LNCAP (cell line): ENCODE measurements around the gene RBBP4.

Source experiments
- CTCF ChIP-seq: fragments of 450-650 bp; IDR thresholded peaks from 2 replicates; pipeline ENCODE4 v1.5.1; 2017; ENCODE audit warnings: mild to moderate bottlenecking

RBBP4 gene

DNA sequence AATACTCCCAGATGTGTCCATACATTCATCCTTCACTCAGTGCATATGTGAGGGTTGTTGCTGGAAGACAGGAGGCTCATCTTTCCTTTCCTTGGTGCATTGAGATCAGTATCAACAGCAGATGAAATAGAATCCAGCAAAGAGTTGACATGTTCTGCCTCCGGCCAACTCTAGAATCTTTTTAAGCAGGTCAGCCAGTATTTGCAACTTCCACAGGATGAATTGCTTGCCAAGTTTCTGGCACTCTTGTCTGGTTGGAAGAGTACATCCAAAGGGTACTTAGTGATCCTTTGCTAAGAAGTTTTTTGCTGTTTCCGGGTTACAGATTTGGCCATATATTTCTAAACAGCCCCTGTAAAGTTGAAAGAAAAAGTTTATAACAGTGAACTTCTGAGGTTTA is 30.5 kb downstream of the RBBP4 start:
- no peak for TF ChIP-seq CTCF

- no peak for TF ChIP-seq CTCF
These were observed 31.0 kb downstream of the RBBP4 start for GRCh38 chr1:32681999-32682398.

DNA sequence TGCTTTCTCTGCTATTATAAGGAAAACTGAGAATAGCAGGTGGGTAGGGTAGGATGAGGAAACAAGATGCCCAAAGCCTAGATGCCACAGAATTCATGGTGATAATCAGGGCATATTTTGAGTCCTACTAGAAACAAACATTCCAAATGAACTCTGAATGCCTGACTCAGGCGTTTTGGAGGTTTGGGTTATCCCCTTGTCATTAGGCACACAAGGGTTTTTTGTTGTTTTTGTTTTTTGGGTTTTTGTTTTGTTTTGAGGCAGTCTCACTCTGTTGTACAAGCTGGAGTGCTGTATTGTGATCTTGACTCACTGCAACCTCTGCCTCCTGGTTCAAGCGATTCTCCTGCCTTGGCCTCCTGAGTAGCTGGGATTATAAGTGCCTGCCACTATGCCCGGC is 32.4 kb downstream of the RBBP4 start:
- TF ChIP-seq CTCF, result no peak

DNA sequence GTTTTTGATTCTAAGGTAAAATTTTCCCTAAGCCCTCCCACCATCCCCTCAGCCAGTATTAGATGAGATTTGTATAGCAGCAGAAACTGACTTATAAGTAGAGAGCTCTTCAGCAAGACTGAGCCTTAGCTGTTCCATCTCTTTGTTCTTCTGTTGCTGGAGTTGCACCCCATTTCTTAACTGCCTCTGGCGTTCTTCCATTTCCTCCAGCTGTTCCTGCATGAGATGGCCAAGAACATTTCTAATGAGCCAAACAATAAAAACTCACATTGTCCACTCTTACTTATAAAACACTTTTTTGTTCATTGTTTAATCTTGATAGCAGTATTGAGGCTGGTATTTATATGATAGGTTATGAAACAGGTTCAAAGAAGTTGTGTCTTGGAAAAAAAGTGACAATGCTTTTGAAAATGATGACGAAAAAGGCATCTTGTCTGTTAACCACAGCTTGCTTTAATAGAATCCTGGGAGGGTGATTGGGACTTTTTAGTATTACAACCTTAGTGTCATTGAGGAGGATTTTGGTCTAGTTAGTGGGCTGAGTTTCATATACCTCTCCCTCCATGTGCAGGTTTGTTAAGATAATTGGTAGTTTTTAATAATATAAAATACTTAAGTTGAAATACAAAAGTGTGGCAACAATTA is 33.3 kb downstream of the RBBP4 start:
- no peak for TF ChIP-seq CTCF

DNA sequence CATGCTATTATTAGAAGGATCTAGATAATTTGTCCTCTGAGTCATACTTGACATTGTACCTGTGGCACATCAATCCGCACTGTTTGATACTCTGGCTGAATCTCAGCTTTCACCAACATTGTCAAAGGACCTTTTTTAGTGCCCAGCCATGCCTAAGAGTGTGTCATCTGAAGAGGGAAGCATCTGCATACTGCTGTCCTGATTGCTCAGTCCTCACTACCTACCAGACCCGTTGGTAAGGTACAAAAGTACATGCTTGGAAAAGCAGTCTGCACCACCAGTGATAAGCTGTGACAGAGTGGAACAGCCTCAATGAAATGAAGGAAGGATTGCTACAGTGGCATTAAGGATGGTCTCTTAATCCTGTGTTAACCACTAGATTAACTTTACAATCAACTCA is 34.5 kb downstream of the RBBP4 start:
- TF ChIP-seq CTCF, result no peak

DNA sequence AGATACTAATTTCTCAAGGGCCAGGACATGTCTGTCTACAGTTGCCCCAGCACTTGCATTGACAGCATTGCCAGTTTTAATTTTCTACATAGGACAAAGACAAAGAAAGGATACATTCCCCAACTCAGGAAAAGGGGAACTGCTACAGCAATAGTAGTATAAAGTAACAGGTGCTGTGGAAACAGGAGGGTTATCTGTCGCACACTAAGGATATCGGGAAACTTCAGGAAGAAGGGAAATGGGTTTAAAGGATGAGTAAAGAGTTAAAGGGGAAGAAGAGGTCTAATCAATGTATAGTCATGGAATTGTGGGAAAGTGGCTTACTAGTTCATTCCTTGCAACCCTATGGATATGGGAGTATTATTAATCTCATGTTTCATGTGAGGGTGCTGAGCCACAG is 35.4 kb downstream of the RBBP4 start:
- TF ChIP-seq CTCF, result no peak

DNA sequence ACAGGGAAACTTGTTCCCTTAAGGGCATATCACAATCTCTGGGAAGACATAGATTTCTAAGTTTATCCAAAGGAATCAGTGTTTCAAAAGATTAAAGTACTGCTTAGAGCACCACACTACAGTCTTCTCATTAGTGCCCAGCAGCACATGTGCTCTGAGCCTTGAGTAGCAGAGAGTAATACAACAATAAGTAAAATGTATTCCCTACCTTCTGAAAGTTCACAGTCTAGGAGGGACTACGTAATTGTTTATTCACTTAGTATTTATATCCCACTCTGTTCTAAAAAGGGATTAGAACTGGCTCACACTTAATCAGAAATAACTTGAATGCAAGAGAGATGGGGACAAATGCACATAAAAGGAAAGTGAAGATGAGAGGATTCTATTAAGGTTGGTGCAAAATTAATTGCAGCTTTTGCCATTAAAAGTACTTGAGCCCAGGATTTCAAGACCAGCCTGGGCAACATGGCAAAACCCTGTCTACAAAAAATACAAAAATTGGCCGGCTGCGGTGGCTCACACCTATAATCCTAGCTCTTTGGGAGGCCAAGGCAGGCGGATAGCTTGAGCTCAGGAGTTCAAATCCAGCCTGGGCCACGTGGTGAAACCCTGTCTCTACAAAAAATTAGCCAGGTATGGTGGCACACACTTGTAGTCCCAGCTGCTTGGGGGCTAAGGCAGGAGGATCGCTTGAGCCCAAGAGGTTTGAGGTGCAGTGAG is 42.6 kb downstream of the RBBP4 start:
- TF ChIP-seq CTCF, result no peak
